OCI-LY7 (cell line): Measurements from ENCODE around the gene HMOX1.

Experiments used
- EZH2phosphoT487 ChIP-seq: fragments of 200-600 bp; sonication (generic); IDR thresholded peaks from 2 replicates; pipeline ENCODE4 v1.6.1; 2018; ENCODE audit warnings: low read depth, borderline replicate concordance, mild to moderate bottlenecking, mixed run types, antibody characterized with exemption, low read length, moderate library complexity, mixed read lengths
- TF ChIP-seq, protein P1 (sequence below): fragments of 200-600 bp; sonication (generic); conservative IDR thresholded peaks from 2 replicates; pipeline ENCODE4 v1.5.1; 2014; ENCODE audit warnings: mild to moderate bottlenecking, antibody characterized with exemption, low read length, moderate library complexity, mixed read lengths

DNA sequence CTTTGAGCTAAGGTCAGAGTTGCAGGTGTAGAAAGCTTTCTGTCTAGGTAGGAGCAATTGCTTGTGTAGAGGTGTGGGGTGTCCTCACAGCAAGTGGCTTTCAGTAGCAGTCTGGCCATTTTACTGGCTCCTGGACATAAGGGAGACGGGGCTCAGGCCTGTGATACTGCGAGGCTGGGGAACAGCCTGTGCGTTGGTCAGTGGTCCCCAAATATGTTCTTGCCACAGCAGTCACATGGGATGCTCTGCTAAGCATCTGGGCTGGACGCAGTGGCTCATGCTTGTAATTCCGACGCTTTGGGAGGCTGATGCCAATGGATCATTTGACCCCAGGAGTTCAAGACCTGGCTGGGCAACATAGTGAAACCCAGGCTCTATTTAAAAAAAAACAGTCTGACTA lies 21.0 kb downstream of the HMOX1 start:
- TF ChIP-seq, protein P1, sequence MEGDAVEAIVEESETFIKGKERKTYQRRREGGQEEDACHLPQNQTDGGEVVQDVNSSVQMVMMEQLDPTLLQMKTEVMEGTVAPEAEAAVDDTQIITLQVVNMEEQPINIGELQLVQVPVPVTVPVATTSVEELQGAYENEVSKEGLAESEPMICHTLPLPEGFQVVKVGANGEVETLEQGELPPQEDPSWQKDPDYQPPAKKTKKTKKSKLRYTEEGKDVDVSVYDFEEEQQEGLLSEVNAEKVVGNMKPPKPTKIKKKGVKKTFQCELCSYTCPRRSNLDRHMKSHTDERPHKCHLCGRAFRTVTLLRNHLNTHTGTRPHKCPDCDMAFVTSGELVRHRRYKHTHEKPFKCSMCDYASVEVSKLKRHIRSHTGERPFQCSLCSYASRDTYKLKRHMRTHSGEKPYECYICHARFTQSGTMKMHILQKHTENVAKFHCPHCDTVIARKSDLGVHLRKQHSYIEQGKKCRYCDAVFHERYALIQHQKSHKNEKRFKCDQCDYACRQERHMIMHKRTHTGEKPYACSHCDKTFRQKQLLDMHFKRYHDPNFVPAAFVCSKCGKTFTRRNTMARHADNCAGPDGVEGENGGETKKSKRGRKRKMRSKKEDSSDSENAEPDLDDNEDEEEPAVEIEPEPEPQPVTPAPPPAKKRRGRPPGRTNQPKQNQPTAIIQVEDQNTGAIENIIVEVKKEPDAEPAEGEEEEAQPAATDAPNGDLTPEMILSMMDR: no peak
- TF ChIP-seq EZH2phosphoT487: no peak
